AG09309 (cell line): ENCODE data around the gene MARCHF6.
"Not testable (repeated sequence)": the region's sequence is repeated elsewhere in the genome, so short reads cannot be mapped to it uniquely, and the experiment has no call there.

ENCODE experiments used
- DNase-seq: peaks from one replicate; pipeline ENCODE4 v3.0.0-alpha.2; 2010; ENCODE audit warnings: low read depth
- H3K4me3 ChIP-seq: 2 replicates; pipeline ENCODE4 v1.5.1; 2011; ENCODE audit warnings: mild to moderate bottlenecking, low read depth, low read length, moderate library complexity; ENCODE audit not compliant: control insufficient read depth
- CTCF ChIP-seq: IDR thresholded peaks from 2 replicates; pipeline ENCODE4 v1.5.1; 2011; ENCODE audit warnings: mild to moderate bottlenecking, low read depth, low read length, inconsistent platforms; ENCODE audit not compliant: insufficient read depth, control insufficient read depth; ENCODE audit errors: missing control alignments

The MARCHF6 gene

GRCh38 chr5:10308844-10309243, 44.7 kb upstream of the MARCHF6 start:
- no peak overlapping the region for H3K4me3 ChIP-seq
- DNase-seq: no peak
- TF ChIP-seq CTCF: no peak

GRCh38 chr5:10310066-10310779, 43.3 kb upstream of the MARCHF6 start:
- H3K4me3 ChIP-seq: no peak overlapping the region
- no peak for TF ChIP-seq CTCF
- DNase-seq: no peak

GRCh38 chr5:10310835-10311570, 42.5 kb upstream of the MARCHF6 start:
- not testable (repeated sequence) for H3K4me3 ChIP-seq, DNase-seq

- no peak overlapping the region for H3K4me3 ChIP-seq
- TF ChIP-seq CTCF: no peak
- DNase-seq: no peak
Measured at GRCh38 chr5:10311595-10312425, 41.7 kb upstream of the MARCHF6 start.

- H3K4me3 ChIP-seq: no peak overlapping the region
- TF ChIP-seq CTCF: no peak
- DNase-seq: no peak
Measured at GRCh38 chr5:10315201-10315600, 38.3 kb upstream of the MARCHF6 start.

GRCh38 chr5:10315824-10316509, 37.5 kb upstream of the MARCHF6 start:
- no peak for DNase-seq
- no peak for TF ChIP-seq CTCF
- H3K4me3 ChIP-seq: no peak overlapping the region
